Activated T-cell treated with anti-CD3 and anti-CD28 coated beads, Interleukin-2, amount 50 U/mL, for 1 hour (primary cell): Measurements from ENCODE around the gene PKD1L1.

Source experiments
- DNase-seq: peaks from one replicate; pipeline ENCODE4 v3.0.0-alpha.2; 2020

PKD1L1 gene

DNA sequence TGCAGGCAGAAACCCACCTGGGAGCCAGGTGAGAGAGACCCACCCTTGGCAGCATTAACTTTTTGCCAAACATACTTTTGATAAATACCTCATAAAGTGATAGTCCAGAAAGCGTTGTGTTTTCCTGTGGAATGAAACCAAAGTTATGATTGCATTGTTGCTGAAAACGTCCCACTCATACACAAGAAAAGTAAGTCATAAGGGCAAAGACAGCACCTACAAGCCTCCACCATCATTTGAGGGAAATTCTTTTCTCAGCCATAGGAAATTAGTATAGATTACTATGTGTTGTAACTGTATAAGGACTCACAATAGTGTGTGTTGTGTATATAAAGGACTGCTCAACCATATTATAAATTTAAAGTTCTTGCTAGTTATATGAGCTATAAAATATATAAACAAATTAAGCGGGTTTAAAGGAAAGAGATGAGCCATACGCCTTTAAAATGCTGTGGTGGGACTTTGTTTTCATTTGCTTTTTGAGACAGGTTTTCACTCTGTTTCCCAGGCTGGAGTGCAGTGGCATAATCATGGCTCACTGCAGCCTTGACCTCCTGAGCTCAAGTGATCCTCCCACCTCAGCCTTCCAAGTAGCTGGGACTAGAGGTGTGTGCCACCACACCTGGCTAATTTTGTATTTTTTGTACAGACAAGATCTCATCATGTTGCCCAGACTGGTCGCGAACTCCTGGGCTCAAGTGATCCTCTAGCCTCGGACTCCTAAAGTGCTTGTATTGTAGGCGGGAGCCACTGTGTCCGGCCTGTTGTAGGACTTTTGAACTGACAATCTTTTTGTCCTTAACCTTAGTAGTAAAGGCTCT is 160.8 kb downstream of the PKD1L1 start:
- DNase-seq, result no peak

GRCh38 chr7:47786557-47787248 is 161.6 kb downstream of the PKD1L1 start:
- no peak for DNase-seq

DNA sequence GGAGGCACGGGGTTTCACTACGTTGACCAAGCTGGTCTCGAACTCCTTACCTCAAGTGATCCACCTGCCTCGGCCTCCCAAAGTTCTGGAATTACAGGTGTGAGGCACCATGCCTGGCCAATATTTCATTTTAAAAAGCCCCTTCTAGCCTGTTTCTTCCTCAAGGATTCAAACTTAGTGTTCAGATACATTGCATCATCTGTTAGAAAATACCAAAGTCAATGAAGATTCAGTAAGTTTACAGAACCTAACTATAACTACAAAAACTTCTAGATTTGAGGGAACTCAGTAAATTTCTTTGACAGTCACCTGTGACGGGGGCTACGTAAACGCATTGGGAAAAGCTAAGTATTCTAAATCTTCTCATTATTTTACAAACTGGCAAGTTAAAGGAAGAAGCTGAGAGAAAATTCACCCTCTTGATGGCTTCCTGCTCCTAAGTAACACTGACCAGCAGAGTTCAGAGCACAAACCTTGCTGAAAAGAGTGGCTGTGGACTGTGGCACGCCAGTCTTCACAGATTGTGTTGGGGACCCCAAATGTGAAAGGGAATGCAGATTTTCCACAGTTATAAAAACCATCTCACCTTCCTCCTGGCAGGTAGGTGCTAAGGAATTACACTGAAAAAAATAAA is 162.2 kb downstream of the PKD1L1 start:
- DNase-seq, result no peak

GRCh38 chr7:47783456-47784223 is 164.6 kb downstream of the PKD1L1 start:
- no peak for DNase-seq

DNA sequence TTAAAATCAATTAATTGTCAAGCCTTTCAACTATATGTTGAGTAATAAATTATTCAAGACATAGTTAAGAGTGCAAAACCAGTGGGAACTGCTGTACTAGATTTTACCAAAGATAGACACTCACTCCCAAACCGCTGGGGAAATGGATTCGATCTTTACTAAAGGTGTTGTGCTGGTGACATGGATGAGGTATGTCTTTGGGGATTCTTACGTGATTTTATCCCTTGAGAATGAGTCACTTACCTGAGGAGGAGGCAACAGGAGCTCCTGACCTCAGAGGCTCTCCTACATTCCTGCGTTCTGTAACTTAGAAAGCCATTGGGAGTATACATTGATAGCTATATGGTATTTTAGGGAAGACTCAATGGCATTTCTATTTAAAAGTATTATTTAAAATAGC is 165.5 kb downstream of the PKD1L1 start:
- DNase-seq, result no peak

DNA sequence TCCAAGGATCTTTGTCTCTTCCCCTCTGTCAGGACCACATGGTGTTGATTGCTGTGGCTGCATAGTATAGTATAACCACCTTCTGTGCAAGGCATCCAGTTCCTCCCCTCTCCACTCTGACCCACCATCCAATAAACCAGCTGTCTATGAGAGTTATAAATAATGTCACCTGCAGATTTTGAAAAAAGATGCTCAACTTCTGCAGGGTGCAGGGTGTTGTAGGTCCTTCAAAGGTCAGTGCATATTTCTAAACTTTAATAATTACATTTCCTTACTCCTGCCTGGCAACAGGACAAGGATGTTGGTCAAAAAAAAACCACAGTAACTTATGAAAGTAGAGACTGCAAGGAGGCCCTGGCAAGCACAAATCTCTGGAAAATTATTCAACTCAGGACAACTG is 166.2 kb downstream of the PKD1L1 start:
- no peak for DNase-seq

GRCh38 chr7:47780555-47780954 is 167.7 kb downstream of the PKD1L1 start:
- no peak for DNase-seq

GRCh38 chr7:47779341-47779771 is 168.9 kb downstream of the PKD1L1 start:
- DNase-seq, result no peak

- DNase-seq, result no peak
These were observed 170.1 kb downstream of the PKD1L1 start for GRCh38 chr7:47778153-47778661.

DNA sequence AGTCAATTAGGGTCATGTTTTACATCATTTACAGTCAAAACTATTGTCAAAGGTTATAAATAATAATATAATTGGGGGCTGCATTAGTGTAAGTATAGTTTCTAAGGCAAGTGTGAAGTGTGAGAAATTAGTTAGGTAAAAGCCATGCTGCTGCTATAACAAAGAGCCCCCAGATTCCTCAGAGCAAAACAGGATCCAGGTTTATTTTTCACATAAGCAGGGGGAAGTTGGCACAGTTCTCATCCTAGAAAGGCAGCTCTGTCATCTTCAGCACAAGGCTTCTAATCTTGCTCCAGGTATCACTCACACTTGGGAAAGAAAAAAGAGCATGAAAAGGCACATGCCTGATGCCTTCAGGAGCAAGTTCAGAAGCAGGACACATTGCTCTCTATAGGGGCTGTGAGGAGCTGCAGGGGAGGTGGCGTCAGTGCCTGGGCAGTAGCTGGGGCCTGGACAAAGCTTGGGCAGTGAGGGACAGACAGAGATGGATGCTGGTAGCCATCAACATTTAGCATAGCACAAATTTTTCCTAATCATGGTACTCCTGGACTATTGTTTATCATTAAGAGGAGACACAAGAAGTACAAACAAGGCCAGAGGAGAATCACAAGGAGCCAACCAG is 170.6 kb downstream of the PKD1L1 start:
- no peak for DNase-seq

- DNase-seq, result no peak
These were observed 171.9 kb downstream of the PKD1L1 start for GRCh38 chr7:47776335-47776734.

GRCh38 chr7:47775238-47775637 is 173.0 kb downstream of the PKD1L1 start:
- no peak for DNase-seq

GRCh38 chr7:47772492-47772891 is 175.8 kb downstream of the PKD1L1 start:
- no peak for DNase-seq

DNA sequence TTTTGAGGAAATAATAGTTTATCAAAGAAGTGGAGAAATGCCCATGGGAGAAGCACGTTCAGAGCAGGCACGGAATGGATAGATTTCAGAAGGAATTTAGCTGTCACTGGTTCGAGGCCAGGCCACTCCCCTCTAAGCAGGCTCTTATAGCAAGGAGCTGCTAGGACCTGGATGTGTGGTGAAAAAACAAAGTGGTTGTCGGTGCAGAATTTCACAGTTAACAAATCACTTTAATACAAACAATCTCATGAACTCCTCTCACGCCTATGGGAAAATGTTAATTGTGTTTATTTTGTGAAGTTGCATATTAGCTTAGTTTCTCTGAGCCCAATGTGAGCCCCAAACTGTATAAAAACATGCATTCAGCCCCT is 176.3 kb downstream of the PKD1L1 start:
- DNase-seq, result no peak

DNA sequence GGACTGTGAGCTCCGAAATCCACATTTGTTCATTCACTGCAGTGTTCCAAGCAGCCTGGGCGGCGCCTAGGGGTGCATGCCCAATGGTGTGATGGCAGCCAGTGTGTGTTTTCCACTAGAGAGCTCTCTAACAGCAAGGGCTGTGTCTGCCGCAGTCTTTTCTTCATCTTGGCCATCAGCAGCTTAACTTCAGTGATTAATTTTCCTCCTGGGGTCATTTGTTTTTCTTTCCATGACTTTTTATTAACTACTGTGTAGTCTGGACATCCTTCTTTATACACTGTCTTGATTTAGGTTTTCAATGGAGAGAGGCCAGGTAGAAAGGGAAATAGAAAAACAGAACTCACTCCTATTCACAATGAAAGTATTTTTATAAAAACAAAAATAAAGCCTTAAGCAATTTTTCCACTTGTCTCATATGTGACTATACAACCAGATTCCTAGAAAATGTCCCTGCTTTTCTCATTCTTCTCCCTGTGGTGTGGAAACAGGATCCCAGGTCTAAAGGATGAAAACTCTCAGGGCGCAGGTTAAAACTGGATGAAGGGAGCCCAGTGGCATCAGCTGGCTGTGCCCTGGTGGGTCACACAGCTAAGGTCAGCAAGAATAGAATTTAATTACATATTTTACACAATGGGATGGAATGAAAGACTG is 176.8 kb downstream of the PKD1L1 start:
- no peak for DNase-seq

- no peak for DNase-seq
These were observed 182.1 kb downstream of the PKD1L1 start for GRCh38 chr7:47766126-47766525.

GRCh38 chr7:47765373-47765979 is 182.8 kb downstream of the PKD1L1 start:
- no peak for DNase-seq

DNA sequence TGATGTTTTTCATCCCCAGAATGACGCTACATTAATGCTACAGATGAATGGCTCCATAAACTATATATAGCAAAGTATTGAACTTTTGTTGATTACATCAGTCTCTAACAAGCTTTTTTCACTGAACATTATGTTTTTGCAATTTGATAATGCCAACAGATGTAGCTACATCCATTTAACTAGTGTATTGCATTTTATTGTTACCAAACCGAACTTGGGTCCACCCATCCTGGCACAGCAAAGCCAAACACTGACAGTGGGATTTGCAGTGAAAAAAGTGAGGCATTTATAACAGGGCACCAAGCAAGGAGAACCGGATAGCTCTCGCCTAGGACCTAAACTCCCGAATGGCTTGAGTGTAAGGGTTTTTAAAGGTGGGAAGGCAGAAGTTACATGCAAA is 183.5 kb downstream of the PKD1L1 start:
- no peak for DNase-seq

- DNase-seq, result no peak
These were observed 184.9 kb downstream of the PKD1L1 start for GRCh38 chr7:47763063-47763974.

DNA sequence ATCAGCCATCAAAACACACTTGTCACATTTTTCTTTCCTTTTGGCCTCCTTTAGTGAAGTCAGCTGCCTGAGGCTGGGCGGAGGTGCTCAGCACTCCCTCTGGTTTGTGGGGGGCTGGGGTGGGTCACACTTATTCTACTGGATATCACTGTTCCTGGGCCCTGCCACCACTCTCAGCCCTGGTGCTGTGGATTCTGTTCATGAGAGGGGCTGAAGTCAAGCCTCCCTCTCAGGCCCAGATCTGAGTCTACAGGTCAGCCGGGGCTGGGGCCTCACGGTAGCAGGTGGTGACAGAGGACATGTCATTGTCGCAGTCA is 185.6 kb downstream of the PKD1L1 start:
- no peak for DNase-seq

DNA sequence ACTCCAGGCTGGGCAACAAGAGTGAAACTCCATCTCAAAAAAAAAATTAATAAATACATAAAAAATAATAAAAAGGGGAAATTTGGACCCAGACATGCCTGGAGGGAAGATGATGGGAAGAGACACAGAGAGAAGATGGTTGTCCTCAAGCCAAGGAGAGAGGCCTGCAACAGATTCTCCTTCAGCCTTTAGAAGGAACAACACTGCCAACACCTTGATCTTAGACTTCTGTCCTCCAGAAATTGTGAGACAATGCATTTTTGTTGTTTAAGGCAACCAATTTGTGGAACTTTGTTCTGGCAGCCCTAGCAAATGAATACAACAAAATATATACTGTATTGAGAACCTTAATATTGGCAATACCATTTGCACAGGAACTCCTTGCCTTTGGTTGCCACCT is 186.1 kb downstream of the PKD1L1 start:
- DNase-seq, result no peak
